Coronary artery (tissue), 2 donors: ENCODE measurements around the gene SCAMP1.
A peak's percentile ranks its signal among the peaks of the same experiment; 100 is the strongest.

Experiments used
- DNase-seq: peaks from one replicate; pipeline ENCODE4 v3.0.0-alpha.2; 2017; ENCODE audit warnings: low spot score
- H3K27ac ChIP-seq, 2 donors: fragments of 200-600 bp; sonication (generic); one replicate each; pipeline ENCODE4 v1.5.1; 2016 to 2019
- H3K4me3 ChIP-seq: fragments of 200-600 bp; sonication (generic); 2 replicates; pipeline ENCODE4 v1.5.1; 2016; ENCODE audit warnings: mild to moderate bottlenecking, moderate library complexity
- CTCF ChIP-seq: fragments of 200-600 bp; sonication (generic); IDR thresholded peaks from one replicate; pipeline ENCODE4 v1.5.1; 2019; ENCODE audit warnings: antibody characterized with exemption

SCAMP1 gene

GRCh38 chr5:78505860-78506259 lies 145.4 kb downstream of the SCAMP1 start:
- DNase-seq: no peak
- Histone ChIP-seq H3K4me3 (no peak overlapping the region), H3K27ac (peak overlapping the region; percentile 47 to 73)
- TF ChIP-seq CTCF: no peak

GRCh38 chr5:78506261-78507024 lies 146.0 kb downstream of the SCAMP1 start:
- Histone ChIP-seq H3K27ac (no peak overlapping the region), H3K4me3 (no peak overlapping the region)
- no peak for TF ChIP-seq CTCF
- DNase-seq: no peak

GRCh38 chr5:78507531-78507930 lies 147.1 kb downstream of the SCAMP1 start:
- H3K27ac ChIP-seq: peak overlapping the region in 1 of 2 donors; percentile 71
- no peak for DNase-seq
- peak overlapping the region; percentile 67 for H3K4me3 ChIP-seq
- no peak for TF ChIP-seq CTCF

- H3K4me3 ChIP-seq: peak overlapping the region; percentile 67
- DNase-seq: no peak
- peak overlapping the region in 1 of 2 donors; percentile 71 for H3K27ac ChIP-seq
- TF ChIP-seq CTCF: no peak
These were observed 147.9 kb downstream of the SCAMP1 start for GRCh38 chr5:78508186-78508765.

GRCh38 chr5:78509145-78509865 lies 148.9 kb downstream of the SCAMP1 start:
- Histone ChIP-seq H3K27ac (peak overlapping the region in 1 of 2 donors; percentile 71), H3K4me3 (peak overlapping the region; percentile 67)
- no peak for DNase-seq
- no peak for TF ChIP-seq CTCF

- TF ChIP-seq CTCF: no peak
- H3K27ac ChIP-seq: peak overlapping the region; percentile 33 to 71
- peak; percentile 81 for DNase-seq
- H3K4me3 ChIP-seq: peak overlapping the region; percentile 67
These were observed 149.7 kb downstream of the SCAMP1 start for GRCh38 chr5:78509884-78510769.
